Progenitor cell of endocrine pancreas (in vitro differentiated cells): ENCODE results near the gene RNU5B-1. TPM values are rescaled to one million over a fixed set of nuclear protein-coding genes. Genes with fewer than 3 reads are reported as not detected.

Experiments used
- DNase-seq: peaks from one replicate; pipeline ENCODE4 v3.0.0; 2021; ENCODE audit warnings: low spot score; ENCODE audit not compliant: unreplicated experiment
- H3K27ac Mint-ChIP-seq: 2 replicates; pipeline ENCODE4 v1.8.0; 2021; ENCODE audit warnings: mild to moderate bottlenecking, moderate library complexity, mixed read lengths
- H3K27me3 Mint-ChIP-seq: 2 replicates; pipeline ENCODE4 v1.8.0; 2021; ENCODE audit warnings: mixed read lengths
- H3K36me3 Mint-ChIP-seq: 2 replicates; pipeline ENCODE4 v1.8.0; 2022; ENCODE audit warnings: mixed read lengths; ENCODE audit not compliant: insufficient read depth
- H3K4me1 Mint-ChIP-seq: 2 replicates; pipeline ENCODE4 v1.8.0; 2021; ENCODE audit warnings: low read depth, mixed read lengths
- H3K4me3 Mint-ChIP-seq: 2 replicates; pipeline ENCODE4 v1.8.0; 2021; ENCODE audit warnings: low read depth, mild to moderate bottlenecking, moderate library complexity, mixed read lengths
- H3K9me3 Mint-ChIP-seq: 2 replicates; pipeline ENCODE4 v1.8.0; 2021; ENCODE audit warnings: low read depth, mixed read lengths
- CTCF ChIP-seq: fragments of 200-600 bp; sonication (generic); IDR thresholded peaks from one replicate; pipeline ENCODE4 v1.5.0; 2021; ENCODE audit warnings: antibody characterized with exemption, mild to moderate bottlenecking; ENCODE audit not compliant: unreplicated experiment
- total RNA-seq: library from RNA; stranded (reverse); gene quantifications from 2 replicates; pipeline ENCODE4 v1.2.1, GENCODE V29; 2021

The RNU5B-1 gene
- total RNA-seq, 1 donor from 2014 or later, result 41.3 TPM

GRCh38 chr15:65339416-65339815 lies 34.9 kb downstream of the RNU5B-1 start:
- Mint-ChIP-seq H3K36me3 (peaks cover 2% of the 10 kb centered on the region), H3K4me1 (peaks cover 22% of the 10 kb centered on the region), H3K9me3 (no peaks in the 10 kb centered on the region), H3K27me3 (no peaks in the 10 kb centered on the region), H3K27ac (no peak overlapping the region), H3K4me3 (no peak overlapping the region)
- no peak for TF ChIP-seq CTCF
- no peak for DNase-seq

- DNase-seq, result no peak
- peaks cover 2% of the 10 kb centered on the region for H3K36me3 Mint-ChIP-seq
- peaks cover 22% of the 10 kb centered on the region for H3K4me1 Mint-ChIP-seq
- H3K27ac Mint-ChIP-seq, result no peak overlapping the region
- no peak for TF ChIP-seq CTCF
- H3K4me3 Mint-ChIP-seq, result no peak overlapping the region
- no peaks in the 10 kb centered on the region for H3K9me3 Mint-ChIP-seq
- H3K27me3 Mint-ChIP-seq, result no peaks in the 10 kb centered on the region
Observed at GRCh38 chr15:65339920-65340319, 35.4 kb downstream of the RNU5B-1 start.

- no peak for TF ChIP-seq CTCF
- no peaks in the 10 kb centered on the region for H3K9me3 Mint-ChIP-seq
- no peak overlapping the region for H3K4me3 Mint-ChIP-seq
- no peaks in the 10 kb centered on the region for H3K27me3 Mint-ChIP-seq
- no peak overlapping the region for H3K27ac Mint-ChIP-seq
- DNase-seq, result no peak
- peaks cover 2% of the 10 kb centered on the region for H3K36me3 Mint-ChIP-seq
- peaks cover 16% of the 10 kb centered on the region for H3K4me1 Mint-ChIP-seq
Observed at GRCh38 chr15:65342493-65342892, 38.0 kb downstream of the RNU5B-1 start.

GRCh38 chr15:65343374-65343981 lies 39.0 kb downstream of the RNU5B-1 start:
- no peak overlapping the region for H3K4me3 Mint-ChIP-seq
- no peak for TF ChIP-seq CTCF

GRCh38 chr15:65344214-65344913 lies 39.9 kb downstream of the RNU5B-1 start:
- TF ChIP-seq CTCF, result no peak
- Mint-ChIP-seq H3K27ac (no peak overlapping the region), H3K36me3 (peaks cover 8% of the 10 kb centered on the region), H3K27me3 (no peaks in the 10 kb centered on the region), H3K4me3 (no peak overlapping the region), H3K9me3 (no peaks in the 10 kb centered on the region), H3K4me1 (peaks cover 17% of the 10 kb centered on the region)
- DNase-seq, result no peak

More at GRCh38 chr15:65343374-65343981, 39.0 kb downstream of the RNU5B-1 start:
- H3K36me3 Mint-ChIP-seq, result peaks cover 3% of the 10 kb centered on the region
- no peak overlapping the region for H3K27ac Mint-ChIP-seq
- peaks cover 16% of the 10 kb centered on the region for H3K4me1 Mint-ChIP-seq
- no peaks in the 10 kb centered on the region for H3K9me3 Mint-ChIP-seq
- no peak for DNase-seq
- H3K27me3 Mint-ChIP-seq, result no peaks in the 10 kb centered on the region
